ENCODE measurements around the gene NFATC3.
"Not testable (repeated sequence)": the region's sequence is repeated elsewhere in the genome, so short reads cannot be mapped to it uniquely, and the experiment has no call there.

The NFATC3 gene

GRCh38 chr16:68090130-68090529 lies 5.0 kb downstream of the NFATC3 start:
- DNase-seq: peak; percentile 30

GRCh38 chr16:68090533-68090932 lies 5.4 kb downstream of the NFATC3 start:
- DNase-seq: no peak

GRCh38 chr16:68091380-68092261 lies 6.5 kb downstream of the NFATC3 start:
- DNase-seq: no peak

GRCh38 chr16:68092275-68092674 lies 7.1 kb downstream of the NFATC3 start:
- not testable (repeated sequence) for DNase-seq

GRCh38 chr16:68093816-68094613 lies 8.8 kb downstream of the NFATC3 start:
- peak; percentile 46 for DNase-seq

GRCh38 chr16:68094614-68094934 lies 9.4 kb downstream of the NFATC3 start:
- no peak for DNase-seq

- DNase-seq: no peak
Measured at GRCh38 chr16:68096491-68096890, 11.3 kb downstream of the NFATC3 start.

- no peak for DNase-seq
Measured at GRCh38 chr16:68097088-68097487, 11.9 kb downstream of the NFATC3 start.

GRCh38 chr16:68097895-68098294 lies 12.7 kb downstream of the NFATC3 start:
- no peak for DNase-seq

- DNase-seq: no peak
Measured at GRCh38 chr16:68100488-68100887, 15.3 kb downstream of the NFATC3 start.

- DNase-seq: no peak
Measured at GRCh38 chr16:68105611-68106010, 20.4 kb downstream of the NFATC3 start.

- not testable (repeated sequence) for DNase-seq
Measured at GRCh38 chr16:68107230-68107928, 22.2 kb downstream of the NFATC3 start.

- not testable (repeated sequence) for DNase-seq
Measured at GRCh38 chr16:68109156-68109555, 24.0 kb downstream of the NFATC3 start.

GRCh38 chr16:68110611-68111010 lies 25.4 kb downstream of the NFATC3 start:
- DNase-seq: not testable (repeated sequence)

- no peak for DNase-seq
Measured at GRCh38 chr16:68111379-68111778, 26.2 kb downstream of the NFATC3 start.

GRCh38 chr16:68113059-68113761 lies 28.0 kb downstream of the NFATC3 start:
- DNase-seq: no peak

- no peak for DNase-seq
Measured at GRCh38 chr16:68113765-68114240, 28.6 kb downstream of the NFATC3 start.

- not testable (repeated sequence) for DNase-seq
Measured at GRCh38 chr16:68114939-68115338, 29.8 kb downstream of the NFATC3 start.

GRCh38 chr16:68115851-68116250 lies 30.7 kb downstream of the NFATC3 start:
- DNase-seq: no peak

- peak; percentile 56 for DNase-seq
Measured at GRCh38 chr16:68116256-68116867, 31.2 kb downstream of the NFATC3 start.

- DNase-seq: no peak
Measured at GRCh38 chr16:68117884-68118283, 32.7 kb downstream of the NFATC3 start.

GRCh38 chr16:68118954-68119353 lies 33.8 kb downstream of the NFATC3 start:
- peak; percentile 16 for DNase-seq

Measured in CD4-positive, alpha-beta T cell treated with Interleukin-10 for 1 hour (primary cell).